NCI-H1417 treated with DMSO at 0.1 percent for 48 hours (cell line): ENCODE data around the gene FANK1.
"Not testable (repeated sequence)": the region's sequence is repeated elsewhere in the genome, so short reads cannot be mapped to it uniquely, and the experiment has no call there.

ENCODE experiments used
- DNase-seq: peaks from one replicate; lab custom pipeline; 2025; lab: John Stamatoyannopoulos, UW

Gene FANK1

GRCh38 chr10:126021833-126022500 is 125.6 kb downstream of the FANK1 start:
- no peak for DNase-seq

GRCh38 chr10:126022841-126023240 is 126.5 kb downstream of the FANK1 start:
- DNase-seq: no peak

GRCh38 chr10:126027692-126028091 is 131.3 kb downstream of the FANK1 start:
- DNase-seq: no peak

GRCh38 chr10:126029999-126030398 is 133.6 kb downstream of the FANK1 start:
- DNase-seq: no peak

- DNase-seq: no peak
Observed at GRCh38 chr10:126034586-126034985, 138.2 kb downstream of the FANK1 start.

- no peak for DNase-seq
Observed at GRCh38 chr10:126036515-126036914, 140.2 kb downstream of the FANK1 start.

GRCh38 chr10:126037946-126038345 is 141.6 kb downstream of the FANK1 start:
- no peak for DNase-seq

GRCh38 chr10:126041117-126041516 is 144.8 kb downstream of the FANK1 start:
- no peak for DNase-seq

- DNase-seq: no peak
Observed at GRCh38 chr10:126041804-126042231, 145.5 kb downstream of the FANK1 start.

GRCh38 chr10:126042354-126042753 is 146.0 kb downstream of the FANK1 start:
- no peak for DNase-seq

- no peak for DNase-seq
Observed at GRCh38 chr10:126042906-126043305, 146.5 kb downstream of the FANK1 start.

GRCh38 chr10:126043389-126043788 is 147.0 kb downstream of the FANK1 start:
- DNase-seq: no peak

GRCh38 chr10:126045861-126046260 is 149.5 kb downstream of the FANK1 start:
- DNase-seq: no peak

- DNase-seq: no peak
Observed at GRCh38 chr10:126046831-126047230, 150.5 kb downstream of the FANK1 start.

GRCh38 chr10:126047749-126048148 is 151.4 kb downstream of the FANK1 start:
- not testable (repeated sequence) for DNase-seq

- DNase-seq: no peak
Observed at GRCh38 chr10:126049759-126050700, 153.7 kb downstream of the FANK1 start.

GRCh38 chr10:126052171-126052570 is 155.8 kb downstream of the FANK1 start:
- no peak for DNase-seq

- no peak for DNase-seq
Observed at GRCh38 chr10:126054191-126054590, 157.8 kb downstream of the FANK1 start.

GRCh38 chr10:126057494-126057893 is 161.1 kb downstream of the FANK1 start:
- no peak for DNase-seq

GRCh38 chr10:126058104-126058503 is 161.7 kb downstream of the FANK1 start:
- DNase-seq: no peak

GRCh38 chr10:126058507-126058906 is 162.1 kb downstream of the FANK1 start:
- no peak for DNase-seq
